HG03575 (cell line): Measurements from ENCODE around the gene RBFOX1.

Source experiments
- ATAC-seq: cut with Tn5 transposase; IDR thresholded peaks from one replicate; pipeline ENCODE4 v1.9.1; 2021; ENCODE audit not compliant: unreplicated experiment, insufficient number of reproducible peaks, low FRiP score; ENCODE audit errors: extremely low read depth

RBFOX1 gene

GRCh38 chr16:7399296-7399695 lies 66.7 kb downstream of the RBFOX1 start:
- no peak for ATAC-seq

GRCh38 chr16:7400117-7400890 lies 67.7 kb downstream of the RBFOX1 start:
- ATAC-seq = no peak

- no peak for ATAC-seq
Observed at GRCh38 chr16:7404217-7404616, 71.6 kb downstream of the RBFOX1 start.

DNA sequence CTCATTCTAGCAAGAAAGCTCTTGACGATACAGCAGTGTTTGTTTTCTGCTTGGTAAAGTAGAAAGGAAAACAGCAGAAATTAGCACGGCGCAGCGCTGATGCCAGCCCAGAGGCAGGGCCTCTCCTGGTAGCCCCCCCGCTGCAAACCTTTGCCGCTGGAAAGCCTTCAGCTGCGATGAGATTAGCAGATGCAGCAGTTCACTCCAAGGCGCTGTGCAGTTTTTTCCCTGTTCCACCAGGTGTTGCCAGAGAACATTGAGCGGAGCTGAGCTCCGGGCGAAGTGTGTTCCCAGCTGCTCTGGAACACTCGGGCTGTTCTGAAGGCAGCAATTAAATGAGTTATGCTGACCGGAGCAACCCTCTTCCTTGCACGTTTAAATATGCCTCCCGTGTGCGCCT lies 72.5 kb downstream of the RBFOX1 start:
- no peak for ATAC-seq

DNA sequence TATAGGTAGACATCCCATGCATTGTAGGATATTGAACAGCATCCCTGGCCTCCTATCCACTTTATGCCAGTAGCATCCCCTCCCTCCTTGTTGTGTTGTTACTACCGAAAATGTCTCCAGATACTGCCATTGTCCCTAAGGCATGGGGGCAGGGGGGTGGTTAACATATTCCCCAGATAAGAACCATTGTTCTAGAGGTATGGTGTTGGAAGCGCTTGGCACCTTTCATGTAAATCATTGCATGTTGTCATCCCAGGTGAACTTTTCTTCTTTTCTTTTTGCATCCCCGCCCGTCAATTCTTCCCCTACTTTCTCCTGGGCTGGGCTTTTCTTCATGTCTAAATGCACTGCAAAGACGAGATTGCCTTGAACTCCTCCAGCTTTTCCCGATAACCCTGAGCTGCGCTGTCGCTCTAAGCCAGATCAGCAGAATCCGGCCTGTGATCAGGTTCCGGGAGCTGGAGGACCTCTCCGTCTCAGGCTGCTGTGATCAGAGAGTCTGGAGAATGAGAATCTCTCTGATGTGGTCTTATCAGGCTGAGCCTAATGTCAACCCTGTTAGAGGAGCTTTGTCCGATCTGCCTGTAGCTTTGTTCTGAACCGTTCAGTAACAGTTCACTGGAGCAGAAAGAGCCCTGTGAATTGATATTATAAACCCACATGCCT lies 76.2 kb downstream of the RBFOX1 start:
- ATAC-seq = no peak

GRCh38 chr16:7419441-7419840 lies 86.8 kb downstream of the RBFOX1 start:
- no peak for ATAC-seq

- ATAC-seq = no peak
Observed at GRCh38 chr16:7420079-7420478, 87.4 kb downstream of the RBFOX1 start.

GRCh38 chr16:7420843-7421242 lies 88.2 kb downstream of the RBFOX1 start:
- no peak for ATAC-seq

GRCh38 chr16:7421578-7421977 lies 88.9 kb downstream of the RBFOX1 start:
- no peak for ATAC-seq

GRCh38 chr16:7422036-7422888 lies 89.6 kb downstream of the RBFOX1 start:
- ATAC-seq = no peak

- no peak for ATAC-seq
Observed at GRCh38 chr16:7423434-7424044, 90.9 kb downstream of the RBFOX1 start.

DNA sequence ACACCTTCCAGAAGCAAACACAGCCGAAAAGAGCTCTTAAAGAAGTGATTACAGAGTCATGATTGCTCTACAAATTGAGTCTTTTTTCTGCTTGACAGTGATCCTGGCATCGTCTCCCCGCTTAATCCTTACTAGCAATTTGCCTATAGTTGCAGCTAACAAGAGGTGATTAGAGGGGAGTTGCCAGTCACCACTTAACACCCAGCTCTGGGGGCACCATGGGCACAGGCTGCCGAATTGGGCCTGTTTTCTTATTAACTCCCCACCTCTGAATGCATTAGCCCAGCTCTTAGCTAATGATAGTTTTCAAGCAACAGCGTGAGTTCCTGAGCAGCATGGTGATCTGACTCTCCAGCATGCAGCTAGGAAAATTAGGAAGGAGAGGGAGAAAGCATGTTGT lies 93.5 kb downstream of the RBFOX1 start:
- no peak for ATAC-seq

DNA sequence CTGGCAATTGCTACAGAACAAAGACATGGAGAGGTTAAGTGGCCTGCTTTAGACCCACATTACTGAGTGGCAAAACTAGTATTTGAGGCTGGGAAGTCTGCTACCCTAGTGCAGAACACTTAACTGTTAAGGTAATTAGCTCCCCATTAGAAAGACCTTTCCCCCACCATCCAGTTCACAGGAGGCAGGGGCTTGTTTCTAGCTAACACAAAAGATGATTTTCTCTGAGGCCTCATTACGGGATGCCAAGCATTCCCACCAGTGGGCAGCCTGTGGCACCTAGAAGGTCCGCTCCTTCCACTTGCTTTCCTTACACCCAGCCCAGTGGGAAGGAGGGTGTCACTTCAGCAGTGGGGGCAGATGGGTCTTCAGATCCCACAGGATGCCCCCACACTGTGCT lies 99.1 kb downstream of the RBFOX1 start:
- ATAC-seq = no peak

GRCh38 chr16:7436306-7436705 lies 103.7 kb downstream of the RBFOX1 start:
- no peak for ATAC-seq

GRCh38 chr16:7437135-7437804 lies 104.6 kb downstream of the RBFOX1 start:
- ATAC-seq = no peak

DNA sequence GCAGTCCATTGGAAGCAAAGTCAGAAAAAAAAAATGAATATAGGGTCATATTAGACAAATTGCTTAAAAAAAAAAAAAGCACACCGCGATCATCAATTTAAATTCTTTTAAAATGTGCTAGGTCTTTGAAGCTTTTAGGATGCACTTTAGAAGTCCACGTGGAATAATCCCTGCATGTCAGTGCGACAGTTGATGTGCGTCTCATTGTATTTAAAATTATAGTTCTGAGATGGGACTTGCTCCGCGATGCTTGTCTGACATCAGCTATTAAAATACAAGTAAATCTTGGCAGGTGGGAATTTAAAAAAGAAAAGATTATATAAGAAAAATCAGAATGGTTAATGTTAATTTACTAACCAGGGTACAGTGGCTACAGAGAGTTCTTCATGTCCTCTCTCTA lies 105.2 kb downstream of the RBFOX1 start:
- ATAC-seq = no peak

- no peak for ATAC-seq
Observed at GRCh38 chr16:7438601-7439000, 106.0 kb downstream of the RBFOX1 start.

- no peak for ATAC-seq
Observed at GRCh38 chr16:7439518-7439917, 106.9 kb downstream of the RBFOX1 start.

GRCh38 chr16:7440886-7441400 lies 108.3 kb downstream of the RBFOX1 start:
- ATAC-seq = no peak
